ENCODE measurements around the gene TTC28.
A peak's percentile ranks its signal among the peaks of the same experiment; 100 is the strongest.

TTC28 gene

GRCh38 chr22:28329186-28330073 is 350.2 kb downstream of the TTC28 start:
- ATAC-seq (no peak), DNase-seq (no peak)
- H3K9me3 Mint-ChIP-seq = no peaks in the 10 kb centered on the region
- no peak overlapping the region for H3K4me3 Mint-ChIP-seq
- H3K4me1 Mint-ChIP-seq = no peaks in the 10 kb centered on the region
- no peaks in the 10 kb centered on the region for H3K36me3 Mint-ChIP-seq (ENCODE audit: low read depth)
- H3K27me3 Mint-ChIP-seq = peaks cover 3% of the 10 kb centered on the region
- no peak overlapping the region for H3K27ac Mint-ChIP-seq

GRCh38 chr22:28328756-28329155 is 350.9 kb downstream of the TTC28 start:
- Mint-ChIP-seq H3K4me1 (no peaks in the 10 kb centered on the region), H3K36me3 (ENCODE audit: low read depth) (no peaks in the 10 kb centered on the region), H3K27ac (no peak overlapping the region), H3K4me3 (no peak overlapping the region), H3K9me3 (no peaks in the 10 kb centered on the region), H3K27me3 (peaks cover 5% of the 10 kb centered on the region)
- ATAC-seq (no peak), DNase-seq (no peak)

GRCh38 chr22:28316014-28316413 is 363.6 kb downstream of the TTC28 start:
- Mint-ChIP-seq H3K4me3 (no peak overlapping the region), H3K9me3 (no peaks in the 10 kb centered on the region), H3K27me3 (no peaks in the 10 kb centered on the region), H3K4me1 (no peaks in the 10 kb centered on the region), H3K27ac (no peak overlapping the region), H3K36me3 (ENCODE audit: low read depth) (no peaks in the 10 kb centered on the region)
- DNase-seq (no peak), ATAC-seq (no peak)

- Mint-ChIP-seq H3K36me3 (ENCODE audit: low read depth) (no peaks in the 10 kb centered on the region), H3K4me3 (no peak overlapping the region), H3K27me3 (no peaks in the 10 kb centered on the region), H3K4me1 (no peaks in the 10 kb centered on the region), H3K27ac (no peak overlapping the region), H3K9me3 (no peaks in the 10 kb centered on the region)
- no peak for DNase-seq
- ATAC-seq = no peak
These were observed 364.7 kb downstream of the TTC28 start for GRCh38 chr22:28314959-28315358.

- no peak for ATAC-seq
- Mint-ChIP-seq H3K4me1 (no peaks in the 10 kb centered on the region), H3K9me3 (no peaks in the 10 kb centered on the region), H3K27me3 (no peaks in the 10 kb centered on the region), H3K36me3 (ENCODE audit: low read depth) (no peaks in the 10 kb centered on the region), H3K27ac (no peak overlapping the region), H3K4me3 (no peak overlapping the region)
- no peak for DNase-seq
These were observed 369.3 kb downstream of the TTC28 start for GRCh38 chr22:28310299-28310698.

GRCh38 chr22:28299753-28300152 is 379.9 kb downstream of the TTC28 start:
- Mint-ChIP-seq H3K4me1 (peaks cover 12% of the 10 kb centered on the region), H3K4me3 (no peak overlapping the region), H3K27me3 (no peaks in the 10 kb centered on the region), H3K36me3 (ENCODE audit: low read depth) (no peaks in the 10 kb centered on the region), H3K27ac (no peak overlapping the region), H3K9me3 (no peaks in the 10 kb centered on the region)
- DNase-seq (no peak), ATAC-seq (peak; percentile 24)

- no peak for ATAC-seq
- H3K9me3 Mint-ChIP-seq = no peaks in the 10 kb centered on the region
- no peaks in the 10 kb centered on the region for H3K27me3 Mint-ChIP-seq
- H3K27ac Mint-ChIP-seq = no peak overlapping the region
- DNase-seq = no peak
- H3K36me3 Mint-ChIP-seq (ENCODE audit: low read depth) = no peaks in the 10 kb centered on the region
- H3K4me3 Mint-ChIP-seq = no peak overlapping the region
- peaks cover 12% of the 10 kb centered on the region for H3K4me1 Mint-ChIP-seq
These were observed 380.3 kb downstream of the TTC28 start for GRCh38 chr22:28299309-28299708.

- H3K4me3 Mint-ChIP-seq = no peak overlapping the region
- ATAC-seq (no peak), DNase-seq (no peak)
- no peaks in the 10 kb centered on the region for H3K36me3 Mint-ChIP-seq (ENCODE audit: low read depth)
- peaks cover 12% of the 10 kb centered on the region for H3K4me1 Mint-ChIP-seq
- H3K27ac Mint-ChIP-seq = no peak overlapping the region
- no peaks in the 10 kb centered on the region for H3K27me3 Mint-ChIP-seq
- H3K9me3 Mint-ChIP-seq = no peaks in the 10 kb centered on the region
These were observed 382.1 kb downstream of the TTC28 start for GRCh38 chr22:28297504-28297903.

- no peaks in the 10 kb centered on the region for H3K27me3 Mint-ChIP-seq
- ATAC-seq = no peak
- no peaks in the 10 kb centered on the region for H3K9me3 Mint-ChIP-seq
- peaks cover 12% of the 10 kb centered on the region for H3K4me1 Mint-ChIP-seq
- no peak overlapping the region for H3K27ac Mint-ChIP-seq
- DNase-seq = no peak
- no peaks in the 10 kb centered on the region for H3K36me3 Mint-ChIP-seq (ENCODE audit: low read depth)
- H3K4me3 Mint-ChIP-seq = no peak overlapping the region
These were observed 383.2 kb downstream of the TTC28 start for GRCh38 chr22:28296452-28296851.

GRCh38 chr22:28283068-28283654 is 396.5 kb downstream of the TTC28 start:
- Mint-ChIP-seq H3K4me1 (no peaks in the 10 kb centered on the region), H3K27ac (no peak overlapping the region), H3K9me3 (no peaks in the 10 kb centered on the region), H3K27me3 (no peaks in the 10 kb centered on the region), H3K36me3 (ENCODE audit: low read depth) (no peaks in the 10 kb centered on the region), H3K4me3 (no peak overlapping the region)
- ATAC-seq = no peak
- DNase-seq = no peak

- Mint-ChIP-seq H3K9me3 (no peaks in the 10 kb centered on the region), H3K27ac (no peak overlapping the region)
These were observed 397.1 kb downstream of the TTC28 start for GRCh38 chr22:28282405-28283067.

GRCh38 chr22:28279888-28280287 is 399.8 kb downstream of the TTC28 start:
- H3K4me3 Mint-ChIP-seq = no peak overlapping the region
- no peak overlapping the region for H3K27ac Mint-ChIP-seq
- no peaks in the 10 kb centered on the region for H3K36me3 Mint-ChIP-seq (ENCODE audit: low read depth)
- DNase-seq = no peak
- ATAC-seq = no peak
- no peaks in the 10 kb centered on the region for H3K4me1 Mint-ChIP-seq
- H3K9me3 Mint-ChIP-seq = no peaks in the 10 kb centered on the region
- H3K27me3 Mint-ChIP-seq = no peaks in the 10 kb centered on the region

More at GRCh38 chr22:28282405-28283067, 397.1 kb downstream of the TTC28 start:
- ATAC-seq (no peak), DNase-seq (no peak)
- H3K36me3 Mint-ChIP-seq (ENCODE audit: low read depth) = no peaks in the 10 kb centered on the region
- no peak overlapping the region for H3K4me3 Mint-ChIP-seq
- no peaks in the 10 kb centered on the region for H3K4me1 Mint-ChIP-seq
- no peaks in the 10 kb centered on the region for H3K27me3 Mint-ChIP-seq

- Mint-ChIP-seq H3K27ac (no peak overlapping the region), H3K9me3 (no peaks in the 10 kb centered on the region), H3K36me3 (ENCODE audit: low read depth) (peaks cover 1% of the 10 kb centered on the region), H3K4me1 (no peaks in the 10 kb centered on the region), H3K27me3 (no peaks in the 10 kb centered on the region), H3K4me3 (no peak overlapping the region)
- no peak for ATAC-seq
- DNase-seq = no peak
These were observed 410.4 kb downstream of the TTC28 start for GRCh38 chr22:28269277-28269676.

- no peaks in the 10 kb centered on the region for H3K27me3 Mint-ChIP-seq
These were observed 410.8 kb downstream of the TTC28 start for GRCh38 chr22:28268850-28269249.

GRCh38 chr22:28268171-28268570 is 411.5 kb downstream of the TTC28 start:
- H3K4me3 Mint-ChIP-seq = no peak overlapping the region
- H3K27me3 Mint-ChIP-seq = no peaks in the 10 kb centered on the region
- DNase-seq (no peak), ATAC-seq (no peak)
- H3K36me3 Mint-ChIP-seq (ENCODE audit: low read depth) = peaks cover 1% of the 10 kb centered on the region
- no peaks in the 10 kb centered on the region for H3K4me1 Mint-ChIP-seq
- H3K9me3 Mint-ChIP-seq = no peaks in the 10 kb centered on the region
- no peak overlapping the region for H3K27ac Mint-ChIP-seq

More at GRCh38 chr22:28268850-28269249, 410.8 kb downstream of the TTC28 start:
- H3K4me1 Mint-ChIP-seq = no peaks in the 10 kb centered on the region
- no peak overlapping the region for H3K27ac Mint-ChIP-seq
- no peaks in the 10 kb centered on the region for H3K9me3 Mint-ChIP-seq
- no peak for DNase-seq
- peaks cover 1% of the 10 kb centered on the region for H3K36me3 Mint-ChIP-seq (ENCODE audit: low read depth)
- no peak for ATAC-seq
- H3K4me3 Mint-ChIP-seq = no peak overlapping the region
